Measurements from ENCODE around the gene SCGB1A1.

- no peak for TF ChIP-seq EZH2 (IDR thresholded peaks at IDR 0.05; ENCODE audit: borderline replicate concordance, insufficient read depth, low read depth, low read length, poor library complexity, severe bottlenecking)
- TF ChIP-seq, protein P1, sequence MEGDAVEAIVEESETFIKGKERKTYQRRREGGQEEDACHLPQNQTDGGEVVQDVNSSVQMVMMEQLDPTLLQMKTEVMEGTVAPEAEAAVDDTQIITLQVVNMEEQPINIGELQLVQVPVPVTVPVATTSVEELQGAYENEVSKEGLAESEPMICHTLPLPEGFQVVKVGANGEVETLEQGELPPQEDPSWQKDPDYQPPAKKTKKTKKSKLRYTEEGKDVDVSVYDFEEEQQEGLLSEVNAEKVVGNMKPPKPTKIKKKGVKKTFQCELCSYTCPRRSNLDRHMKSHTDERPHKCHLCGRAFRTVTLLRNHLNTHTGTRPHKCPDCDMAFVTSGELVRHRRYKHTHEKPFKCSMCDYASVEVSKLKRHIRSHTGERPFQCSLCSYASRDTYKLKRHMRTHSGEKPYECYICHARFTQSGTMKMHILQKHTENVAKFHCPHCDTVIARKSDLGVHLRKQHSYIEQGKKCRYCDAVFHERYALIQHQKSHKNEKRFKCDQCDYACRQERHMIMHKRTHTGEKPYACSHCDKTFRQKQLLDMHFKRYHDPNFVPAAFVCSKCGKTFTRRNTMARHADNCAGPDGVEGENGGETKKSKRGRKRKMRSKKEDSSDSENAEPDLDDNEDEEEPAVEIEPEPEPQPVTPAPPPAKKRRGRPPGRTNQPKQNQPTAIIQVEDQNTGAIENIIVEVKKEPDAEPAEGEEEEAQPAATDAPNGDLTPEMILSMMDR (IDR thresholded peaks at IDR 0.05): no peak
These were observed 8.9 kb downstream of the SCGB1A1 start for GRCh38 chr11:62427630-62428233.

All from B cell (primary cell).